ENCODE data around the gene IGLL5. TPM values are rescaled to one million over a fixed set of nuclear protein-coding genes. Genes with fewer than 3 reads are reported as not detected.
"Not testable (repeated sequence)": the region's sequence is repeated elsewhere in the genome, so short reads cannot be mapped to it uniquely, and the experiment has no call there.

The IGLL5 gene
- total RNA-seq, 2 donors from 2014 or later = not detected

- H3K27ac Mint-ChIP-seq = no peak overlapping the region
- H3K36me3 Mint-ChIP-seq = no peaks in the 10 kb centered on the region
- ATAC-seq (no peak), DNase-seq (ENCODE audit: low spot score in 2 of 2) (peak in 1 of 2 donors; percentile 13)
- no peaks in the 10 kb centered on the region for H3K9me3 Mint-ChIP-seq
Observed at GRCh38 chr22:22893077-22893805, 5.6 kb downstream of the IGLL5 start.

DNA sequence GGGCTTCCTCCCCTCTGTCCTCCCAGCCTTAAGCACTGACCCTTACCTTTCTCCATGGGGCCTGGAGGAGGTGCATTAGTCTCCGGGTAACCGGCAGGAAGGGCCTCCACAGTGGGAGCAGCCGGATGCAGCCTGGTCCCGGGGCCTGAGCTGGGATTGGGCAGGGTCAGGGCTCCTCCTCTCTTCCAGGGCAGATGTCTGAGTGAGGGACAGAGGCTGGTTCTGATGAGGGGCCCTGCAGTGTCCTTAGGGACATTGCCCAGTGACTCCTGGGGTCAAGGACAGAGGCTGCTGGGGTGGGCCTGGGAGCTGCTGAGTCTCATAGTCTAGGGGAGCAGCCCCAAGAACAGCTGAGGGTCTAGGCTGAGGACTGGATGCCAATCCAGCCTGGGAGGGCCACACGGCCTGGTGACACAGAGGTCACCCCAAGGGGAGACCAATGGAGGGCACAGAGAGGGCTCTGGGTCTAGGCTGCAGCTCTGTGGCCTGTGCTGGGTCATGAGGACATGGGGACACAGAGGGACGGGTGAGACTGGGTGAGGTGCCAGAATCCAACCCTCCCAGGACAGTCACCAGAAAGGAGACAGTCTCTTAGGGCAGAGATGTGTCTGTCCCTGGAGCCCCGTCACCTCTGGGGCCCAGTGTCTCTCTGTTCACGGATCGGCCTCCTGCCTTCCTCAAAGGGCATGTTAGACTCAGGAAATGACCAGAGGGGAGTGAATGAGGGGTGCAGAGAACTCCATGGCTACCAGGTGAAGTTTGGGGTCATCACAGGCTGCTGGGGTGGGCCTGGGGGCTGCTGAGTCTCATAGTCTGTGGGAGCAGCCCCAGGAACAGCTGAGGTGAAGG, 6.5 kb downstream of the IGLL5 start:
- H3K36me3 Mint-ChIP-seq = no peaks in the 10 kb centered on the region
- no peak overlapping the region for H3K27ac Mint-ChIP-seq
- DNase-seq (ENCODE audit: low spot score in 2 of 2) (peak in 1 of 2 donors; percentile 49), ATAC-seq (no peak)
- no peaks in the 10 kb centered on the region for H3K9me3 Mint-ChIP-seq

DNA sequence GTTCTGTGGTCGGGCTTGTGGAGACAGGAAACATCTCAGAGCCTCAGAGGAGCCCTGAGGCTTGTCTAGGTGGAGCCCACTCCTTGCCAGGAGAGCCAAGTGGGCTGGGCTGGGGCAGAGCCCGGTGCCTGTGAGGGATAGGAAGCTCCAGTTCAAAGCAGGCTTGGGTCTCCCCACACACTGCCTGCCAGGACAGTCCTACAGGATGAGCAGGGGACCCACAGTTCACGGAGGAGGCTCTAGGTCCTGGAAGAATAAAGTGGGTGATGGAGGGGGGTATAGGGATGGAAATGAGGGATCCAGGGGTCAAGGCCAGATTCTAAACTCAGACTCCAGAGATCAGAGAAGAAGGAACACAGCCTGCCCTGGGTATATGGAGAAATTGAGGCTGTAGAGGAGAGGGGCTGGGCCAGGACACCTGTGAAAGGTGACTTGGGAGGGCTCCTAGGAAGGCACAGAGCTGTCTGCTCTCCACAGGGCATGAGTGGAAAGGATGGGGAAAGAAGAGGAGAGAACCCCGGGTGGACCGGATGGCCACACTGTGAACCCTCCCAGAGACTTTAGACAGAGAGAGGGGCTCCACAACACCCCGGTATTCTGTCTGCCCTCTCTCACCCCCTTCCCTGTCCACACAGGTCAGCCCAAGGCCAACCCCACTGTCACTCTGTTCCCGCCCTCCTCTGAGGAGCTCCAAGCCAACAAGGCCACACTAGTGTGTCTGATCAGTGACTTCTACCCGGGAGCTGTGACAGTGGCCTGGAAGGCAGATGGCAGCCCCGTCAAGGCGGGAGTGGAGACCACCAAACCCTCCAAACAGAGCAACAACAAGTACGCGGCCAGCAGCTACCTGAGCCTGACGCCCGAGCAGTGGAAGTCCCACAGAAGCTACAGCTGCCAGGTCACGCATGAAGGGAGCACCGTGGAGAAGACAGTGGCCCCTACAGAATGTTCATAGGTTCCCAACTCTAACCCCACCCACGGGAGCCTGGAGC, 7.4 kb downstream of the IGLL5 start:
- no peak for ATAC-seq
- peak in 1 of 2 donors; percentile 34 for DNase-seq (ENCODE audit: low spot score in 2 of 2)
- Mint-ChIP-seq H3K9me3 (no peaks in the 10 kb centered on the region), H3K36me3 (no peaks in the 10 kb centered on the region), H3K27ac (no peak overlapping the region)

GRCh38 chr22:22895776-22896445, 8.3 kb downstream of the IGLL5 start:
- DNase-seq (ENCODE audit: low spot score in 2 of 2) = peak in 1 of 2 donors; percentile 18
- no peak for ATAC-seq
- Mint-ChIP-seq H3K27ac (no peak overlapping the region), H3K9me3 (no peaks in the 10 kb centered on the region), H3K36me3 (no peaks in the 10 kb centered on the region)

- Mint-ChIP-seq H3K9me3 (no peaks in the 10 kb centered on the region), H3K27ac (no peak overlapping the region), H3K36me3 (no peaks in the 10 kb centered on the region)
- DNase-seq (ENCODE audit: low spot score in 2 of 2) = no peak
- no peak for ATAC-seq
Observed at GRCh38 chr22:22896601-22897000, 9.0 kb downstream of the IGLL5 start.

DNA sequence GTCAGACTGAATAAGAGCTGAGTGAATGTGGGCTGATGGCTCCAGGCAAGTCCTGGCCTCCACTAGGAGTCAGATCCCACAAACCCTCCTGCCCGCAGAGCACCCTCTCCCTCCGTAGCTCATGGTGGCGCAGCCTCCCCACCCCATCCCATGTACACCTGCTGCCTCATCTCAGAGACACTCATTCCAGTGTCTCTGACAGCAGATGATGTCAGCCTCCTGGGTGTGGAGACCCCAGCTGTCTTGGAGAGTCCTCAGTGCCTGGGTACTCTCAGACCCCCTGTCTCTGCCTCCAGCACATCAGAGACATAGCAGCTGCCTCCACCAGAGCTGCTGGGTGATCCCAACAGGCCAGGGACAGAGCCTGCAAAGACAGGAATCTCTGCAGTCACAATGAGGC, 9.5 kb downstream of the IGLL5 start:
- DNase-seq (ENCODE audit: low spot score in 2 of 2) (peak in 1 of 2 donors; percentile 28), ATAC-seq (no peak)
- Mint-ChIP-seq H3K27ac (no peak overlapping the region), H3K9me3 (no peaks in the 10 kb centered on the region), H3K36me3 (no peaks in the 10 kb centered on the region)

DNA sequence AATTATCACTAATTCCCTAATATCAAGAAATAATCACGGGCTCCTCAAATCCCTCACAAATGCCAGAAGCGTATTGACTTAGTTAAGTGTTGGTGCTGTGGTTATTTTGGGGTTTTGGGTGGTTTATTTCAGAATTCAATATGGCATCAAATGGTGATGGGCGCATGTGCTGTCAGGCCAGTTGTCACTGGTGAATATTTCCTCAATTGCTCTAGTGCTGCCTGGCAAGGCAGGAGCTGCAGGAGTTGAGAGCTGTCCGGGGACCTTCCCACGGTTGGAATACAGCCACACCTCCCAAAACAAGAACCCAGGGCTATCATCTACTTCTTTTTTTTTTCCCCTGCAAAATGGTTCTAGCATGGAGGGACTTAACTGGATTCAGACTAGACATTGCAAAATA, 10.3 kb downstream of the IGLL5 start:
- Mint-ChIP-seq H3K36me3 (no peaks in the 10 kb centered on the region), H3K27ac (no peak overlapping the region), H3K9me3 (no peaks in the 10 kb centered on the region)
- ATAC-seq (no peak), DNase-seq (ENCODE audit: low spot score in 2 of 2) (no peak)

- DNase-seq (ENCODE audit: low spot score in 2 of 2) = peak in 1 of 2 donors; percentile 26
- not testable (repeated sequence) for ATAC-seq, H3K36me3 Mint-ChIP-seq, H3K27ac Mint-ChIP-seq, H3K9me3 Mint-ChIP-seq
Observed at GRCh38 chr22:22898411-22898950, 10.9 kb downstream of the IGLL5 start.

DNA sequence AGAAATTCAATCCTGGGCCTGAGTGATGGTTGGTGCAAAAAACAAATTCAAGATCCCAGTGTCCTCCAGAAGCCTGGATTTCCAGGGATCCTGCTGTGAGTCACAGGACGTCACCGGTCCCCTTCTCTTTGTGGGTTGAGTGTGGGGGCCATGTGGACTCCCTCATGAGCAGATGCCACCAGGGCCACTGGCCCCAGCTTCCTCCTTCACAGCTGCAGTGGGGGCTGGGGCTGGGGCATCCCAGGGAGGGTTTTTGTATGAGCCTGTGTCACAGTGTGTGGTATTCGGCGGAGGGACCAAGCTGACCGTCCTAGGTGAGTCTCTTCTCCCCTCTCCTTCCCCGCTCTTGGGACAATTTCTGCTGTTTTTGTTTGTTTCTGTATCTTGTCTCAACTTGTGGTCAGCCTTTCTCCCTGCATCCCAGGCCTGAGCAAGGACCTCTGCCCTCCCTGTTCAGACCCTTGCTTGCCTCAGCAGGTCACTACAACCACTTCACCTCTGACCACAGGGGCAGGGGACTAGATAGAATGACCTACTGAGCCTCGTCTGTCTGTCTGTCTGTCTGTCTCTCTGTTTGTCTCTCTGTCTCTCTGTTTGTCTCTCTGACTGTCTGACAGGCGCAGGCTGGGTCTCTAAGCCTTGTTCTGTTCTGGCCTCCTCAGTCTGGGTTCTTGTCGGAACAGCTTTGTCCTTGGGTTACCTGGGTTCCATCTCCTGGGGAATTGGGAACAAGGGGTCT, 11.9 kb downstream of the IGLL5 start:
- not testable (repeated sequence) for H3K27ac Mint-ChIP-seq, ATAC-seq, H3K36me3 Mint-ChIP-seq, H3K9me3 Mint-ChIP-seq
- peak in 1 of 2 donors; percentile 25 for DNase-seq (ENCODE audit: low spot score in 2 of 2)

DNA sequence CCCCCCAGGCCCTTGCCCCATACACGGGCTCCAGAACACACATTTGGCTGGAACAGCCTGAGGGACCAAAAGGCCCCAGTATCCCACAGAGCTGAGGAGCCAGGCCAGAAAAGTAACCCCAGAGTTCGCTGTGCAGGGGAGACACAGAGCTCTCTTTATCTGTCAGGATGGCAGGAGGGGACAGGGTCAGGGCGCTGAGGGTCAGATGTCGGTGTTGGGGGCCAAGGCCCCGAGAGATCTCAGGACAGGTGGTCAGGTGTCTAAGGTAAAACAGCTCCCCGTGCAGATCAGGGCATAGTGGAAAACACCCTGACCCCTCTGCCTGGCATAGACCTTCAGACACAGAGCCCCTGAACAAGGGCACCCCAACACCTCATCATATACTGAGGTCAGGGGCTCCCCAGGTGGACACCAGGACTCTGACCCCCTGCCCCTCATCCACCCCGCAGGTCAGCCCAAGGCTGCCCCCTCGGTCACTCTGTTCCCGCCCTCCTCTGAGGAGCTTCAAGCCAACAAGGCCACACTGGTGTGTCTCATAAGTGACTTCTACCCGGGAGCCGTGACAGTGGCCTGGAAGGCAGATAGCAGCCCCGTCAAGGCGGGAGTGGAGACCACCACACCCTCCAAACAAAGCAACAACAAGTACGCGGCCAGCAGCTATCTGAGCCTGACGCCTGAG, 13.1 kb downstream of the IGLL5 start:
- not testable (repeated sequence) for H3K9me3 Mint-ChIP-seq, ATAC-seq, H3K36me3 Mint-ChIP-seq, H3K27ac Mint-ChIP-seq
- DNase-seq (ENCODE audit: low spot score in 2 of 2) = peak in 1 of 2 donors; percentile 23

- no peak overlapping the region for H3K27ac Mint-ChIP-seq
- no peak for DNase-seq (ENCODE audit: low spot score in 2 of 2)
- H3K36me3 Mint-ChIP-seq = no peaks in the 10 kb centered on the region
- no peak for ATAC-seq
- H3K9me3 Mint-ChIP-seq = no peaks in the 10 kb centered on the region
Observed at GRCh38 chr22:22901578-22902218, 14.1 kb downstream of the IGLL5 start.

- no peak for DNase-seq (ENCODE audit: low spot score in 2 of 2)
- Mint-ChIP-seq H3K9me3 (no peaks in the 10 kb centered on the region), H3K36me3 (no peaks in the 10 kb centered on the region), H3K27ac (no peak overlapping the region)
- ATAC-seq = no peak
Observed at GRCh38 chr22:22902247-22903001, 14.8 kb downstream of the IGLL5 start.

DNA sequence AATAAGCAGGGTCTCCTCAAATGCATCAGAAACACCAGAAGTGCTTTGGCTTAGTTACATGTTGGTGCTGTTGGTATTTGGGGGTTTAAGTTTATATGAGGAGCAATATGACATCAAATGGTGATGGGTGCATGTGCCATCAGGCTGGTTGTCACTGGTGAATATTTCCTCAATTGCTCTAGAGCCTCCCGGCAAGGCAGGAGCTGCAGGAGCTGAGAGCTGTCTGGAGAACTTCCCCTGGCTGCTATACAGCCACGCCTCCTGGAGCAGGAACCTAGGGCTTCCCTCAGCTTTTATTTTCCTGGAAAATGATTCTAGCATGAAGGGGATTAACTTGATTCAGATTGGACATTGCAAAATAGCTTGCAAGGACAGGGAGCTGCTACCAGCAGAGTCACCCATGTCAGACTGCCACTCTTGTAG, 15.8 kb downstream of the IGLL5 start:
- DNase-seq (ENCODE audit: low spot score in 2 of 2) (no peak), ATAC-seq (no peak)
- no peak overlapping the region for H3K27ac Mint-ChIP-seq
- no peaks in the 10 kb centered on the region for H3K9me3 Mint-ChIP-seq
- H3K36me3 Mint-ChIP-seq = no peaks in the 10 kb centered on the region

- H3K9me3 Mint-ChIP-seq, H3K27ac Mint-ChIP-seq: not testable (repeated sequence)
Observed at GRCh38 chr22:22903781-22904192, 16.2 kb downstream of the IGLL5 start.

More at GRCh38 chr22:22903781-22904192, 16.2 kb downstream of the IGLL5 start:
- not testable (repeated sequence) for DNase-seq (ENCODE audit: low spot score in 2 of 2); H3K36me3 Mint-ChIP-seq
- peak in 1 of 2 donors; percentile 31 for ATAC-seq
